ENCODE results near the gene RBM22.

Gene RBM22

GRCh38 chr5:150651924-150652671 lies 48.8 kb downstream of the RBM22 start:
- no peak for DNase-seq (ENCODE audit: low read depth)

- DNase-seq (ENCODE audit: low read depth): no peak
Observed at GRCh38 chr5:150651382-150651781, 49.5 kb downstream of the RBM22 start.

GRCh38 chr5:150650021-150651006 lies 50.5 kb downstream of the RBM22 start:
- DNase-seq (ENCODE audit: low read depth): no peak

- DNase-seq (ENCODE audit: low read depth): no peak
Observed at GRCh38 chr5:150649108-150650020, 51.5 kb downstream of the RBM22 start.

- DNase-seq (ENCODE audit: low read depth): no peak
Observed at GRCh38 chr5:150648294-150649107, 52.4 kb downstream of the RBM22 start.

- no peak for DNase-seq (ENCODE audit: low read depth)
Observed at GRCh38 chr5:150647275-150648251, 53.3 kb downstream of the RBM22 start.

GRCh38 chr5:150645070-150645700 lies 55.7 kb downstream of the RBM22 start:
- peak; percentile 65 for DNase-seq (ENCODE audit: low read depth)

GRCh38 chr5:150644514-150644913 lies 56.3 kb downstream of the RBM22 start:
- DNase-seq (ENCODE audit: low read depth): no peak

GRCh38 chr5:150644058-150644457 lies 56.8 kb downstream of the RBM22 start:
- DNase-seq (ENCODE audit: low read depth): no peak

- DNase-seq (ENCODE audit: low read depth): no peak
Observed at GRCh38 chr5:150642991-150643710, 57.7 kb downstream of the RBM22 start.

GRCh38 chr5:150642567-150642927 lies 58.3 kb downstream of the RBM22 start:
- peak; percentile 75 for DNase-seq (ENCODE audit: low read depth)

GRCh38 chr5:150641824-150642566 lies 58.9 kb downstream of the RBM22 start:
- no peak for DNase-seq (ENCODE audit: low read depth)

GRCh38 chr5:150641006-150641570 lies 59.8 kb downstream of the RBM22 start:
- DNase-seq (ENCODE audit: low read depth): no peak
